GM23338 (cell line): ENCODE results near the gene TNNI3. TPM values are rescaled to one million over a fixed set of nuclear protein-coding genes. Genes with fewer than 3 reads are reported as not detected.

Experiments
- ATAC-seq: fragments of 200-7000 bp; cut with Tn5 transposase; 3 replicates; pipeline ENCODE4 v1.9.1; 2020
- DNase-seq: peaks from one replicate; pipeline ENCODE4 v3.0.0-alpha.2; 2015; ENCODE audit warnings: low spot score
- H2AFZ ChIP-seq: fragments of 200-600 bp; sonication (generic); 2 replicates; pipeline ENCODE4 v1.8.0; 2016; ENCODE audit warnings: antibody characterized with exemption, mild to moderate bottlenecking, moderate library complexity
- H3F3A ChIP-seq: fragments of 200-600 bp; sonication (generic); replicated peaks from 2 replicates; pipeline ENCODE4 v1.8.0; 2017; ENCODE audit warnings: antibody characterized with exemption, mixed run types, low read depth
- H3K27ac ChIP-seq: fragments of 200-600 bp; sonication (generic); 2 replicates; pipeline ENCODE4 v1.6.1; 2016; ENCODE audit warnings: low read depth
- H3K27me3 ChIP-seq: fragments of 200-600 bp; sonication (generic); 2 replicates; pipeline ENCODE4 v1.8.0; 2016; ENCODE audit warnings: mild to moderate bottlenecking, mixed run types, moderate library complexity; ENCODE audit not compliant: insufficient read depth
- H3K36me3 ChIP-seq: fragments of 200-600 bp; sonication (generic); 2 replicates; pipeline ENCODE4 v1.8.0; 2016; ENCODE audit warnings: mild to moderate bottlenecking; ENCODE audit not compliant: insufficient read depth
- H3K4me1 ChIP-seq: fragments of 200-600 bp; sonication (generic); 2 replicates; pipeline ENCODE4 v1.8.0; 2016; ENCODE audit warnings: mild to moderate bottlenecking, moderate library complexity; ENCODE audit not compliant: insufficient read depth
- H3K4me2 ChIP-seq: fragments of 200-600 bp; sonication (generic); 2 replicates; pipeline ENCODE4 v1.7.1; 2017; ENCODE audit warnings: mixed run types
- H3K4me3 ChIP-seq: fragments of 200-600 bp; sonication (generic); 2 replicates; pipeline ENCODE4 v1.6.1; 2016; ENCODE audit warnings: mixed run types
- H3K79me2 ChIP-seq: fragments of 200-600 bp; sonication (generic); replicated peaks from 2 replicates; pipeline ENCODE4 v1.8.0; 2017; ENCODE audit warnings: mild to moderate bottlenecking; ENCODE audit not compliant: insufficient read depth
- H3K9me2 ChIP-seq: fragments of 200-600 bp; sonication (generic); 2 replicates; pipeline ENCODE4 v1.8.0; 2017; ENCODE audit not compliant: insufficient read depth
- H4K20me1 ChIP-seq: fragments of 200-600 bp; sonication (generic); replicated peaks from 2 replicates; pipeline ENCODE4 v1.8.0; 2017; ENCODE audit warnings: mild to moderate bottlenecking; ENCODE audit not compliant: insufficient read depth
- H3K27ac Mint-ChIP-seq: 2 replicates; pipeline ENCODE4 v1.8.0; 2020; ENCODE audit warnings: inconsistent platforms, mild to moderate bottlenecking, moderate library complexity, mixed read lengths
- H3K27me3 Mint-ChIP-seq: 3 replicates; pipeline ENCODE4 v1.8.0; 2022; ENCODE audit warnings: low read depth, mild to moderate bottlenecking, moderate library complexity, mixed read lengths, inconsistent platforms; ENCODE audit not compliant: insufficient read depth, poor library complexity
- H3K36me3 Mint-ChIP-seq: 3 replicates; pipeline ENCODE4 v1.8.0; 2021; ENCODE audit warnings: low read depth, mild to moderate bottlenecking, inconsistent platforms, moderate library complexity, mixed read lengths
- H3K4me1 Mint-ChIP-seq: 3 replicates; pipeline ENCODE4 v1.8.0; 2020; ENCODE audit warnings: mild to moderate bottlenecking, inconsistent platforms, mixed read lengths
- H3K4me3 Mint-ChIP-seq: 3 replicates; pipeline ENCODE4 v1.8.0; 2021; ENCODE audit warnings: moderate library complexity, mild to moderate bottlenecking, inconsistent platforms, mixed read lengths
- H3K9me3 Mint-ChIP-seq: 3 replicates; pipeline ENCODE4 v1.8.0; 2020; ENCODE audit warnings: moderate library complexity, mild to moderate bottlenecking, inconsistent platforms, mixed read lengths
- CTCF ChIP-seq, 2 experiments: fragments of 200-600 bp in 1 of 2; sonication (generic) in 1 of 2; conservative IDR thresholded peaks; 2 replicates each; pipeline versions ENCODE4 v1.5.1 to v1.6.1; 2016 to 2017; ENCODE audit warnings: antibody characterized with exemption in 2 of 2, low read depth in 2 of 2, mild to moderate bottlenecking in 2 of 2, moderate library complexity in 1 of 2
- EZH2 ChIP-seq: fragments of 200-600 bp; sonication (generic); IDR thresholded peaks from one replicate; pipeline ENCODE4 v1.8.0; 2017; ENCODE audit warnings: antibody characterized with exemption, mild to moderate bottlenecking, low read depth; ENCODE audit not compliant: unreplicated experiment
- NANOG ChIP-seq: IDR thresholded peaks from 2 replicates; pipeline ENCODE4 v1.6.1; 2016; ENCODE audit warnings: antibody characterized with exemption, borderline replicate concordance
- POLR2AphosphoS5 ChIP-seq: IDR thresholded peaks from 2 replicates; pipeline ENCODE4 v1.6.1; 2016; ENCODE audit warnings: antibody characterized with exemption, low read depth
- REST ChIP-seq: IDR thresholded peaks from one replicate; pipeline ENCODE4 v1.6.1; 2018; ENCODE audit warnings: antibody characterized with exemption; ENCODE audit not compliant: unreplicated experiment
- ZNF114 ChIP-seq: fragments of 250-450 bp; sonication (Bioruptor Pico); IDR thresholded peaks from 2 replicates; pipeline ENCODE4 v1.5.0; 2020; ENCODE audit warnings: mild to moderate bottlenecking, moderate library complexity
- ZNF331 ChIP-seq: fragments of 250-450 bp; sonication (Bioruptor Pico); IDR thresholded peaks from 2 replicates; pipeline ENCODE4 v1.5.0; 2020; ENCODE audit warnings: low read depth, mild to moderate bottlenecking, moderate library complexity
- polyA plus RNA-seq: library from polyadenylated mRNA; unstranded; fragments of >200 nt; fragmentation: Nextera tagmentation; extraction: Ambion mirVana; gene quantifications from 2 replicates; pipeline ENCODE4 v1.2.1, GENCODE V29; 2016
- total RNA-seq: library from RNA; depleted of rRNA; stranded (reverse); fragments of >200 nt; shearing (Covaris generic); gene quantifications from 2 replicates; pipeline ENCODE4 v1.2.3, GENCODE V29; 2014

The TNNI3 gene
- total and polyA plus RNA-seq, 2 experiments from 2014 or later: 21.5 to 150 TPM

GRCh38 chr19:55115446-55116065 is 42.0 kb downstream of the TNNI3 start:
- Histone ChIP-seq H4K20me1 (peaks cover 29% of the 10 kb centered on the region), H3K27ac (no peak overlapping the region), H3K79me2 (peaks cover 42% of the 10 kb centered on the region)

More at GRCh38 chr19:55115446-55116065, 42.0 kb downstream of the TNNI3 start:
- peaks cover 29% of the 10 kb centered on the region for H3K4me1 ChIP-seq
- peak overlapping the region; percentile 99 for H3K4me2 ChIP-seq
- H3K9me2 ChIP-seq: no peaks in the 10 kb centered on the region
- Mint-ChIP-seq H3K4me1 (peaks cover 28% of the 10 kb centered on the region), H3K27me3 (peaks cover 9% of the 10 kb centered on the region), H3K9me3 (no peaks in the 10 kb centered on the region; the same call in 2 of the 3 replicates), H3K4me3 (peak overlapping the region; percentile 89), H3K36me3 (no peaks in the 10 kb centered on the region; the same call in 2 of the 3 replicates), H3K27ac (no peak overlapping the region)
- peak overlapping the region; percentile 91 for H3K4me3 ChIP-seq
- TF ChIP-seq ZNF114 (no peak), REST (no peak), CTCF (conservative IDR thresholded peaks at IDR 0.05; ENCODE audit: low read depth in 2 of 2) (no peak), NANOG (no peak), EZH2 (no peak), POLR2AphosphoS5 (no peak), ZNF331 (CRISPR knock-in tag) (no peak)
- H2AFZ ChIP-seq: no peak overlapping the region
- DNase-seq (no peak), ATAC-seq (no peak)
- H3K27me3 ChIP-seq: no peaks in the 10 kb centered on the region
- H3F3A ChIP-seq: peaks cover 5% of the 10 kb centered on the region; the same call in 1 of the 2 replicates
- H3K36me3 ChIP-seq: no peaks in the 10 kb centered on the region
